Naive thymus-derived CD4-positive, alpha-beta T cell (primary cell): ENCODE data around the gene MARCHF3. TPM values are rescaled to one million over a fixed set of nuclear protein-coding genes. Genes with fewer than 3 reads are reported as not detected.
"Not testable (repeated sequence)": the region's sequence is repeated elsewhere in the genome, so short reads cannot be mapped to it uniquely, and the experiment has no call there.

Experiments used
- ATAC-seq: fragments of 150-1000 bp; cut with Tn5 transposase; 2 replicates; pipeline ENCODE4 v1.10.0; 2021; ENCODE audit warnings: mild to moderate bottlenecking, moderate library complexity
- CTCF ChIA-PET: fragments of 350-600 bp; sonication (Branson Sonifier 250); formaldehyde crosslinking; loops from one replicate; lab custom pipeline; 2021; ENCODE audit warnings: antibody characterized with exemption; lab: Charles Lee
- POLR2A ChIA-PET: fragments of 350-600 bp; sonication (Branson Sonifier 250); formaldehyde crosslinking; loops from one replicate; lab custom pipeline; 2021; ENCODE audit warnings: antibody characterized with exemption, inconsistent platforms; lab: Charles Lee
- DNase-seq, 9 donors: peaks; one replicate each; pipeline versions ENCODE4 v3.0.0 to v3.0.0-alpha.2; 2020 to 2022; ENCODE audit warnings: mixed read lengths in 1 of 9
- H3K27ac ChIP-seq: one replicate; pipeline ENCODE4 v1.7.0; 2013; ENCODE audit warnings: mild to moderate bottlenecking, low read depth, low read length, moderate library complexity
- H3K27me3 ChIP-seq, 2 donors: one replicate each; pipeline ENCODE4 v1.7.0; 2013; ENCODE audit warnings: low read length in 2 of 2, mild to moderate bottlenecking in 2 of 2, moderate library complexity in 2 of 2; ENCODE audit not compliant: control insufficient read depth in 2 of 2, insufficient read depth in 2 of 2
- H3K36me3 ChIP-seq, 3 experiments: 1 replicate in 2 of 3; 2 replicates in 1 of 3; pipeline ENCODE4 v1.7.0; 2013; ENCODE audit warnings: low read length in 3 of 3, mild to moderate bottlenecking in 3 of 3, moderate library complexity in 1 of 3; ENCODE audit not compliant: insufficient read depth in 3 of 3, control insufficient read depth in 2 of 3
- H3K4me1 ChIP-seq, 2 donors: one replicate each; pipeline ENCODE4 v1.7.0; 2013; ENCODE audit warnings: low read length in 2 of 2, mild to moderate bottlenecking in 2 of 2, moderate library complexity in 1 of 2; ENCODE audit not compliant: control insufficient read depth in 2 of 2, insufficient read depth in 2 of 2
- H3K4me3 ChIP-seq: 2 replicates; pipeline ENCODE4 v1.7.0; 2013; ENCODE audit warnings: mild to moderate bottlenecking, low read length
- H3K9me3 ChIP-seq, 3 experiments: 1 replicate in 2 of 3; 2 replicates in 1 of 3; pipeline ENCODE4 v1.7.0; 2013; ENCODE audit warnings: low read length in 3 of 3; ENCODE audit not compliant: control insufficient read depth in 2 of 3
- H3K27ac Mint-ChIP-seq, 9 donors: one replicate each; pipeline ENCODE4 v1.8.0; 2020 to 2022; ENCODE audit warnings: mixed read lengths in 9 of 9, mild to moderate bottlenecking in 8 of 9, moderate library complexity in 5 of 9, inconsistent platforms in 2 of 9
- H3K27me3 Mint-ChIP-seq, 5 donors: one replicate each; pipeline ENCODE4 v1.8.0; 2021 to 2022; ENCODE audit warnings: mixed read lengths in 5 of 5, mild to moderate bottlenecking in 1 of 5
- H3K36me3 Mint-ChIP-seq, 5 donors: one replicate each; pipeline ENCODE4 v1.8.0; 2020 to 2022; ENCODE audit warnings: mixed read lengths in 5 of 5, mild to moderate bottlenecking in 3 of 5, inconsistent platforms in 1 of 5
- H3K4me1 Mint-ChIP-seq, 7 donors: one replicate each; pipeline ENCODE4 v1.8.0; 2020 to 2022; ENCODE audit warnings: mixed read lengths in 7 of 7, mild to moderate bottlenecking in 3 of 7, inconsistent platforms in 1 of 7
- H3K4me3 Mint-ChIP-seq, 10 donors: one replicate each; pipeline ENCODE4 v1.8.0; 2020 to 2022; ENCODE audit warnings: mild to moderate bottlenecking in 10 of 10, mixed read lengths in 10 of 10, moderate library complexity in 6 of 10, inconsistent platforms in 2 of 10
- H3K9me3 Mint-ChIP-seq, 11 donors: one replicate each; pipeline ENCODE4 v1.8.0; 2020 to 2022; ENCODE audit warnings: mixed read lengths in 11 of 11, mild to moderate bottlenecking in 4 of 11, inconsistent platforms in 1 of 11, moderate library complexity in 1 of 11
- intact Hi-C, 2 donors: fragments of 100-400 bp; cut with micrococcal nuclease; formaldehyde crosslinking; loops; one replicate each; pipeline ENCODE4 v1.15.1; 2023
- polyA plus RNA-seq, 2 donors: library from polyadenylated mRNA; unstranded; fragments of 300-500 nt; fragmentation: Illumina TruSeq; gene quantifications; one replicate each; pipeline ENCODE4 v1.2.3, GENCODE V29; 2021
- total RNA-seq, 6 experiments: library from RNA in 5 of 6; stranded (reverse) in 5 of 6; gene quantifications; 1 replicate in 5 of 6; 2 replicates in 1 of 6; pipeline ENCODE4 v1.2.3 and lab custom pipeline; 2021 to 2026

The MARCHF3 gene
- total and polyA plus RNA-seq, 7 experiments from 2014 or later: 3.1 to 15.4 (median 13.0) TPM

GRCh38 chr5:127007522-127007921, 22.8 kb downstream of the MARCHF3 start:
- Mint-ChIP-seq H3K4me1 (peaks cover 3 to 36% (median 17%) of the 10 kb centered on the region in 7 donors), H3K4me3 (no peak overlapping the region), H3K27ac (no peak overlapping the region), H3K36me3 (peaks cover 0 to 3% (median 0%) of the 10 kb centered on the region in 5 donors), H3K27me3 (no peaks in the 10 kb centered on the region), H3K9me3 (no peaks in the 10 kb centered on the region)
- Histone ChIP-seq H3K27ac (no peak overlapping the region), H3K36me3 (no peaks in the 10 kb centered on the region), H3K4me1 (peaks cover 0 to 8% of the 10 kb centered on the region in 2 donors), H3K27me3 (no peaks in the 10 kb centered on the region), H3K4me3 (no peak overlapping the region), H3K9me3 (no peaks in the 10 kb centered on the region)
- CTCF ChIA-PET: no interaction called here
- intact Hi-C loops: loop anchor here in 1 of 2 donors (5.0 kb wide), 1 partner anchor 35 kb away; no protein-coding TSS in a partner anchor
- POLR2A ChIA-PET: interaction anchor here (0.5 to 1.4 kb wide), 4 partner anchors 9 to 308 kb away, joined by 3 to 4 read pairs (median 4); no protein-coding TSS in a partner anchor
- no peak for DNase-seq
- ATAC-seq: no peak

GRCh38 chr5:127006744-127007143, 23.6 kb downstream of the MARCHF3 start:
- POLR2A ChIA-PET: interaction anchor here (0.7 to 1.4 kb wide), 3 partner anchors 18 to 25 kb away, joined by 3 read pairs; no protein-coding TSS in a partner anchor
- Histone ChIP-seq H3K4me3 (no peak overlapping the region), H3K27ac (no peak overlapping the region), H3K27me3 (no peaks in the 10 kb centered on the region), H3K9me3 (no peaks in the 10 kb centered on the region), H3K4me1 (peaks cover 0 to under 1% of the 10 kb centered on the region in 2 donors), H3K36me3 (no peaks in the 10 kb centered on the region)
- CTCF ChIA-PET: no interaction called here
- H3K27me3 Mint-ChIP-seq: no peaks in the 10 kb centered on the region
- ATAC-seq: no peak
- peak overlapping the region in 2 of 9 donors; percentile 36 to 46 for H3K27ac Mint-ChIP-seq
- peaks cover under 1 to 36% (median 10%) of the 10 kb centered on the region in 7 donors for H3K4me1 Mint-ChIP-seq
- DNase-seq: no peak
- peaks cover 0 to 6% (median 3%) of the 10 kb centered on the region in 5 donors for H3K36me3 Mint-ChIP-seq
- no peaks in the 10 kb centered on the region for H3K9me3 Mint-ChIP-seq
- intact Hi-C loops: loop anchor here in 1 of 2 donors (5.0 kb wide), 1 partner anchor 34 kb away; no protein-coding TSS in a partner anchor
- H3K4me3 Mint-ChIP-seq: peak overlapping the region in 7 of 10 donors; percentile 8 to 53 (median 25)

- CTCF ChIA-PET, H3K9me3 Mint-ChIP-seq, H3K27me3 Mint-ChIP-seq, H3K4me3 ChIP-seq, H3K4me3 Mint-ChIP-seq, H3K27ac ChIP-seq, H3K4me1 ChIP-seq, ATAC-seq, H3K9me3 ChIP-seq, DNase-seq, H3K27me3 ChIP-seq, H3K27ac Mint-ChIP-seq, POLR2A ChIA-PET, H3K36me3 ChIP-seq: not testable (repeated sequence)
- H3K36me3 Mint-ChIP-seq: peaks cover 0 to 11% (median 5%) of the 10 kb centered on the region in 5 donors
- H3K4me1 Mint-ChIP-seq: peaks cover 0 to 30% (median 12%) of the 10 kb centered on the region in 7 donors
- intact Hi-C loops: loop anchor here in 1 of 2 donors (5.0 kb wide), 1 partner anchor 33 kb away; no protein-coding TSS in a partner anchor
Measured at GRCh38 chr5:127005282-127005681, 25.1 kb downstream of the MARCHF3 start.

DNA sequence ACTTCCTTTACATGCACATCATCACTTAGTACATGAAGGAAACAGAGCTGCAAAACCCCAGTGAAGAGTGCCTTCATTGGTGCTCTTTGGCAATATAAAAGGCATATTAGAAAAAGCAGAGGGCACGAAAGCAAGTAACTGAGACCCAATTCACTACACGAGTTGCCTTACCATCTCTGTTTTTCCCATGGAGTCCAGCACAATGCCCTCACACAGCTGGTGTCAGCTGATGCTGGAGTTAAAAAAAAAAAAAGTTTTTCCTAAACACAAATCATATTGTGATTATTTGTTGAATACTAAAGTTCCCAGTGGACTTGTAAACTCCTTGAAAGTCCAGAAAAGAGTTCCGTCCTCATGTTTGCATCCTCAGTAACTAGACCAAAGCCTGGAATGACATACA, 25.6 kb downstream of the MARCHF3 start:
- POLR2A ChIA-PET: interaction anchor here (0.6 kb wide), 1 partner anchor 557 kb away, joined by 3 read pairs; no protein-coding TSS in a partner anchor
- CTCF ChIA-PET: no interaction called here
- Histone ChIP-seq H3K4me1 (no peaks in the 10 kb centered on the region), H3K27ac (no peak overlapping the region), H3K27me3 (no peaks in the 10 kb centered on the region), H3K9me3 (no peaks in the 10 kb centered on the region), H3K4me3 (no peak overlapping the region), H3K36me3 (no peaks in the 10 kb centered on the region)
- Mint-ChIP-seq H3K4me1 (peaks cover 0 to 30% (median 12%) of the 10 kb centered on the region in 7 donors), H3K27me3 (no peaks in the 10 kb centered on the region), H3K27ac (no peak overlapping the region), H3K4me3 (no peak overlapping the region), H3K9me3 (no peaks in the 10 kb centered on the region), H3K36me3 (peaks cover 0 to 11% (median 5%) of the 10 kb centered on the region in 5 donors)
- intact Hi-C loops: loop anchor here in 1 of 2 donors (5.0 kb wide), 1 partner anchor 32 kb away; no protein-coding TSS in a partner anchor
- no peak for DNase-seq
- ATAC-seq: no peak

DNA sequence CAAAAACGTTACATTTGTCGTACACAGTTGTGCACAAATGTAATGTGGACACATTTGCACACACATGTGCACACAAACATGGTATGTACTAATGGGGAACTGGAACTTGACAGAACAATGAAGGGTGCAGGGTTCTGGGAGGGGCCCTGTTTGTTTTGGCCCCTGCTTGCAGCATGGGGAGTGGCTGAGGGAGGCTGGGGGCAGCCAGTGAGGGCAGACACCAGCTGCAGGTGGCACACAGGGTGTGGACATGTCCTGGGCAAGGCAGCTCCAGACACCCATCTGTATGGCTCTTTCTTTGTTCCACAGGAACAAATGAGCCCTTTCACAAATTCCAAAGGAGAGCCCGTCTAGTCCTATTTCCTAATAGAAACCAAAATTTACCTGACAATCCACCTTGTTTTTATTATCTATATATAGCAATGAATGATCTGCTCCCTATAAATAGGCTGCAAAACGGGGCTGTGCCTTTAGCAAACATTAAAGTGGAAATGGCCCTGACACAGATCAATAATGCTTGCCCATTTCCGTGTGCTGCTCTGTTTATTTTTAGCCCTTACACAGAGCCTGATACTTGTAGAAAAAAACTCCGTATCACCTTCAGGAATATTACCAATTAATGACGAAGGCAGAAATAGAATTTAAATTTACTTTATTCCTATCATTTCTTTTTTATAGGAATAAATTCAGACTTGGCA, 26.4 kb downstream of the MARCHF3 start:
- no peak for DNase-seq
- ATAC-seq: no peak
- Mint-ChIP-seq H3K4me3 (no peak overlapping the region), H3K4me1 (peaks cover 0 to 30% (median 12%) of the 10 kb centered on the region in 7 donors), H3K27ac (no peak overlapping the region), H3K27me3 (no peaks in the 10 kb centered on the region), H3K9me3 (no peaks in the 10 kb centered on the region), H3K36me3 (peaks cover 0 to 15% (median 5%) of the 10 kb centered on the region in 5 donors)
- H3K9me3 ChIP-seq: no peaks in the 10 kb centered on the region
- no peaks in the 10 kb centered on the region for H3K27me3 ChIP-seq
- no peak overlapping the region for H3K4me3 ChIP-seq
- POLR2A ChIA-PET: no interaction called here
- H3K36me3 ChIP-seq: no peaks in the 10 kb centered on the region
- CTCF ChIA-PET: no interaction called here
- intact Hi-C loops: no loop called here
- no peak overlapping the region for H3K27ac ChIP-seq
- no peaks in the 10 kb centered on the region for H3K4me1 ChIP-seq

GRCh38 chr5:127002390-127002789, 28.0 kb downstream of the MARCHF3 start:
- POLR2A ChIA-PET: interaction anchor here (0.6 kb wide), 1 partner anchor 230 kb away, joined by 3 read pairs; no protein-coding TSS in a partner anchor
- H3K27ac ChIP-seq: no peak overlapping the region
- DNase-seq: no peak
- Mint-ChIP-seq H3K4me3 (no peak overlapping the region), H3K4me1 (peaks cover 0 to 32% (median 12%) of the 10 kb centered on the region in 7 donors), H3K36me3 (peaks cover 0 to 15% (median 5%) of the 10 kb centered on the region in 5 donors), H3K27ac (no peak overlapping the region), H3K27me3 (no peaks in the 10 kb centered on the region), H3K9me3 (no peaks in the 10 kb centered on the region)
- no peaks in the 10 kb centered on the region for H3K4me1 ChIP-seq
- intact Hi-C loops: no loop called here
- no peak for ATAC-seq
- CTCF ChIA-PET: no interaction called here
- H3K27me3 ChIP-seq: no peaks in the 10 kb centered on the region
- H3K36me3 ChIP-seq: no peaks in the 10 kb centered on the region
- H3K4me3 ChIP-seq: no peak overlapping the region
- no peaks in the 10 kb centered on the region for H3K9me3 ChIP-seq
